Ishikawa (cell line): ENCODE data around the gene IL26.

Source experiments
- CEBPB ChIP-seq: IDR thresholded peaks from 2 replicates; pipeline ENCODE4 v1.6.1; 2012
- MAX ChIP-seq: IDR thresholded peaks from 2 replicates; pipeline ENCODE4 v1.6.1; 2012
- REST ChIP-seq: IDR thresholded peaks from 2 replicates; pipeline ENCODE4 v1.6.1; 2012; ENCODE audit warnings: low read depth, mild to moderate bottlenecking

GRCh38 chr12:68185598-68185997 lies 40.0 kb downstream of the IL26 start:
- TF ChIP-seq REST (no peak), MAX (no peak), CEBPB (no peak)
